T-helper 17 cell (primary cell): ENCODE results near the gene PLXNC1. TPM values are rescaled to one million over a fixed set of nuclear protein-coding genes. Genes with fewer than 3 reads are reported as not detected.

Source experiments
- ATAC-seq: fragments of 150-1000 bp; cut with Tn5 transposase; 2 replicates; pipeline ENCODE4 v1.10.0; 2021; ENCODE audit warnings: mild to moderate bottlenecking, moderate library complexity
- DNase-seq, 3 donors: peaks; one replicate each; pipeline versions ENCODE4 v3.0.0 to v3.0.0-alpha.2; 2020 to 2021
- H3K9me3 ChIP-seq: one replicate; pipeline ENCODE4 v1.7.0; 2013; ENCODE audit warnings: low read length, mild to moderate bottlenecking; ENCODE audit not compliant: control insufficient read depth, poor library complexity, severe bottlenecking
- H3K27ac Mint-ChIP-seq: one replicate; pipeline ENCODE4 v1.8.0; 2022; ENCODE audit warnings: mild to moderate bottlenecking, moderate library complexity, mixed read lengths
- H3K27me3 Mint-ChIP-seq: one replicate; pipeline ENCODE4 v1.8.0; 2022; ENCODE audit warnings: mixed read lengths
- H3K36me3 Mint-ChIP-seq: one replicate; pipeline ENCODE4 v1.8.0; 2022; ENCODE audit warnings: low read depth, mixed read lengths
- H3K4me1 Mint-ChIP-seq: one replicate; pipeline ENCODE4 v1.8.0; 2022; ENCODE audit warnings: mild to moderate bottlenecking, mixed read lengths
- H3K4me3 Mint-ChIP-seq: one replicate; pipeline ENCODE4 v1.8.0; 2022; ENCODE audit warnings: mild to moderate bottlenecking, moderate library complexity, mixed read lengths
- total RNA-seq, 4 donors: library from RNA in 2 of 4; stranded (reverse) in 2 of 4; gene quantifications; one replicate each; pipeline ENCODE4 v1.2.3 and lab custom pipeline; 2022 to 2026

Gene PLXNC1
- total RNA-seq, 2 donors from 2014 or later: 26.5 to 30.6 TPM

GRCh38 chr12:94260717-94261116, 112.3 kb downstream of the PLXNC1 start:
- DNase-seq: no peak
- no peaks in the 10 kb centered on the region for H3K9me3 ChIP-seq
- Mint-ChIP-seq H3K36me3 (peaks cover 4% of the 10 kb centered on the region), H3K27me3 (no peaks in the 10 kb centered on the region), H3K4me1 (peaks cover 16% of the 10 kb centered on the region), H3K4me3 (no peak overlapping the region), H3K27ac (peak overlapping the region; percentile 98)
- ATAC-seq: no peak

DNA sequence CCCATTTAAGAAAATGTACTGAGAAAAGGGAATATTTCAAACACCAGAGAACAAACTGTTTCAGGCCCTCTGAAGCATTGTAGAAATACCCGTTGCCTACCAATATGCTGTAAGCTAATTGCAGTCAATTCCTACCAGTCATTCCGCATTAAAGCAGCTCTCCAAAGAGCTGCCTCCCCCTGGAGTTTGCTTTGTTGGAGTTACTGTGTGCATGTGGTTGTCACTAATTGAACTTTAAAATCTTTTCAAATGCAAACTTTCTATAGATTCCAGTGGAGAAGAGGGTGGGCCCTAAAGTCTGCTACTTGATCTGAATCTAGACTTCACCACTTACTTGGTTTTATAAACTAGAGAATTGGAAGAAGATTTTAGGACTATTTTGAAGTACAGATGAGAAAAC, 112.7 kb downstream of the PLXNC1 start:
- ATAC-seq (no peak), DNase-seq (no peak)
- H3K9me3 ChIP-seq: no peaks in the 10 kb centered on the region
- Mint-ChIP-seq H3K4me3 (no peak overlapping the region), H3K27ac (peak overlapping the region; percentile 98), H3K27me3 (no peaks in the 10 kb centered on the region), H3K4me1 (peaks cover 16% of the 10 kb centered on the region), H3K36me3 (peaks cover 4% of the 10 kb centered on the region)

GRCh38 chr12:94261786-94262185, 113.4 kb downstream of the PLXNC1 start:
- H3K27ac Mint-ChIP-seq: peak overlapping the region; percentile 98
- H3K4me1 Mint-ChIP-seq: peaks cover 16% of the 10 kb centered on the region
- no peak for DNase-seq
- no peaks in the 10 kb centered on the region for H3K9me3 ChIP-seq
- no peaks in the 10 kb centered on the region for H3K27me3 Mint-ChIP-seq
- peaks cover 4% of the 10 kb centered on the region for H3K36me3 Mint-ChIP-seq
- ATAC-seq: no peak
- H3K4me3 Mint-ChIP-seq: peak overlapping the region; percentile 93

DNA sequence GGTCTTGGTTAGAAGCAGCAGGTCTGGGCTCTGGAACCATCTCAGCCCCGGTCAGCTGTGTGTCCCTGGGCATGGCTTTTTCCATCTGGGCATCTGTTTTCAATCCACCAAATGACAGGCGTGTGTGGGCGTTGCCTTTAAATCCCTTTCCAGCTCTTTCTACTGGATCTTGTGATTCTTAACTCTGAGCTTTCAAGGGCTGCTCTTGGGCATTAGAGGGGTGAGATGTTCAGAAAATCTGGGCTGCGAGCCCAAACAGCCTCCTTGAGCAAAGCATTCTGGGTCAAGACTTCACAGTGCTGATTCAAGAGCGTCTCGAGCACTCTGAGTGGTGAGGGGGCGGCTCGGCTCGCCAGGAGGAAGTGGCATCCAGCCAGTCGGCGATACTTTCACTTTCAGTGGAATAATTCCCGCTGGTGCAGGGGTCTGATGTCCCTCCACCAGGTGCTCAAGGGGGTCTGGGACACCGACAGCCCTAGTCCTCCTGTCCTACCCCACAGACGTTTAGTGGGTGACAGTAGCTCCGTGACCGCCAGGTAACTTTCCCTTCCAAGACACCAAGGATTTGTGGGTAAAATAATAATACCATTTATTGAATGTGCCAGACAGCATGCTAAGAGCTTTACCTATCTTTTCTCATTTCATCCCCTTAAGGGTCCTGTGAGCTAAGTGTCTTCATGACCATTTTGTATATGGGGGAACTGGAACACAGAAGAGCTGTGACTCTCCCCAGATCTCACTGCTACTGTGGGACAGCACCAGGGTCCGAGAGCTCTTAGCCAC, 114.0 kb downstream of the PLXNC1 start:
- H3K27ac Mint-ChIP-seq: peak overlapping the region; percentile 98
- ATAC-seq (peak; percentile 82), DNase-seq (peak; percentile 26 to 46 (median 29))
- H3K9me3 ChIP-seq: no peaks in the 10 kb centered on the region
- H3K36me3 Mint-ChIP-seq: peaks cover 7% of the 10 kb centered on the region
- peak overlapping the region; percentile 93 for H3K4me3 Mint-ChIP-seq
- H3K4me1 Mint-ChIP-seq: peaks cover 19% of the 10 kb centered on the region
- no peaks in the 10 kb centered on the region for H3K27me3 Mint-ChIP-seq

GRCh38 chr12:94263011-94263811, 114.8 kb downstream of the PLXNC1 start:
- no peaks in the 10 kb centered on the region for H3K9me3 ChIP-seq
- peak overlapping the region; percentile 93 for H3K4me3 Mint-ChIP-seq
- ATAC-seq: peak; percentile 88
- no peaks in the 10 kb centered on the region for H3K27me3 Mint-ChIP-seq
- peaks cover 7% of the 10 kb centered on the region for H3K36me3 Mint-ChIP-seq
- peaks cover 19% of the 10 kb centered on the region for H3K4me1 Mint-ChIP-seq
- H3K27ac Mint-ChIP-seq: peak overlapping the region; percentile 98
- DNase-seq: peak in 2 of 3 donors; percentile 23 to 43

- no peaks in the 10 kb centered on the region for H3K9me3 ChIP-seq
- no peak for DNase-seq
- Mint-ChIP-seq H3K27me3 (no peaks in the 10 kb centered on the region), H3K4me1 (peaks cover 21% of the 10 kb centered on the region), H3K36me3 (peaks cover 7% of the 10 kb centered on the region), H3K4me3 (peak overlapping the region; percentile 93), H3K27ac (peak overlapping the region; percentile 98)
- ATAC-seq: no peak
Measured at GRCh38 chr12:94263905-94264561, 115.7 kb downstream of the PLXNC1 start.

GRCh38 chr12:94264736-94265485, 116.5 kb downstream of the PLXNC1 start:
- peaks cover 24% of the 10 kb centered on the region for H3K4me1 Mint-ChIP-seq
- no peak overlapping the region for H3K4me3 Mint-ChIP-seq
- H3K27me3 Mint-ChIP-seq: no peaks in the 10 kb centered on the region
- peak overlapping the region; percentile 98 for H3K27ac Mint-ChIP-seq
- no peaks in the 10 kb centered on the region for H3K9me3 ChIP-seq
- H3K36me3 Mint-ChIP-seq: peaks cover 7% of the 10 kb centered on the region
- DNase-seq (no peak), ATAC-seq (no peak)

DNA sequence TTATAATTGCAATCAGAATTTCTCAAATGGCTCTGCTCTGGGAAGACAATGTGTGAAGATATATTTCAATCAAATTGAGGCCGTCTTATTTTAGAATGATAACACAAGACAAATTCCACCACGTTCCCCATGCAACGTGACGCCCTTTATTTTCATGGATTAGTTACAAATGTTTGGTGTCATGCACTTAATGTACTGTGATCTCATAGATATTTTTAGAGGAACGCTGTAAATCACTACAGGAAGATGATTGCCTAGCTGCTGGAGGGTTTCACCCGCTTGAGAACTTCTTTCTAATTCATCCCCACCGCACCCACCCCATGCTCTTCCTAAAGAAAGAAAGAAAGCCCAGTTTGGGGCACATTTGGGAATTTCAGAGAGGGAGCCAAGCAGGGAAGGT, 117.2 kb downstream of the PLXNC1 start:
- H3K36me3 Mint-ChIP-seq: peaks cover 7% of the 10 kb centered on the region

DNA sequence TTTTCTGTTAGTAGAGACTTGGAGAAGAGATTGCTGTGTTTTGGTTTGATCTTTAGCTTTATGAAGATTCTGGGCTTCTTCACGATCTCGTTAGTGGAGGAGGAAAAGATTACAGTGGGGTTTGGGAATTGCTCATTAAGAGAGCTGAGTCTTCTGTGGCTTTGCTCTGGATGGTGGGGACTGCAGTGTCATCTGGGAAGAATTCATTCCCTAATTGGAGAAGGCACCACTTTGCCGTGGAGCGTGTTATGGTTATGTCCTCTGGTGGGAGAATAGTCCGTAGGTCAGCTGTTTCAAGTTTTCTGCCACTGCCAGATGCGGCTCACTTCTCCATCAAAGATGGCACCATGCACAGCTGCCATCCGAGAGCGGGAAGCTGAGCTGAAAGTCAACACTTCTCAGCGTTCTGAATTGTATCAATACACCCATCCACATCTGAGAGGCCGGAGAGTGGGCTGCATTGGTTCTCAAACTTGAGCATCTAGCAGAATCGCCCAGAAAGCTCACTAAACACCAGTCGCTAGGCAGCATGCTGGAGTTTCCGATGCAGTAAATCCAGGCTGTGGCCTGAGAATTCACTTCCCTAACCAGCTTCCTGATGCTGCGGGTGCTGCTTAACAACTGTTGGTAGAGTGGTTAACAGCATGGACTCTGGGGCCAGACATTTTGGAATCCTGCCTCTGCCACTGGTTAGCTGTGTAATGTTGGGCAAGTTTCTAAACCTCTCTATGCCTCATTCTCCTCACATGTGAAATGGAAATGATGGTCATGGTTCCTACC, 117.8 kb downstream of the PLXNC1 start:
- H3K36me3 Mint-ChIP-seq: peaks cover 7% of the 10 kb centered on the region
- ATAC-seq: no peak
- peak overlapping the region; percentile 21 for H3K27ac Mint-ChIP-seq
- H3K4me1 Mint-ChIP-seq: peaks cover 32% of the 10 kb centered on the region
- H3K4me3 Mint-ChIP-seq: no peak overlapping the region
- H3K9me3 ChIP-seq: no peaks in the 10 kb centered on the region
- no peaks in the 10 kb centered on the region for H3K27me3 Mint-ChIP-seq
- no peak for DNase-seq

More for the DNA sequence above, 117.2 kb downstream of the PLXNC1 start:
- no peak for ATAC-seq
- Mint-ChIP-seq H3K4me1 (peaks cover 28% of the 10 kb centered on the region), H3K27ac (peak overlapping the region; percentile 21), H3K27me3 (no peaks in the 10 kb centered on the region), H3K4me3 (no peak overlapping the region)
- H3K9me3 ChIP-seq: no peaks in the 10 kb centered on the region
- no peak for DNase-seq

DNA sequence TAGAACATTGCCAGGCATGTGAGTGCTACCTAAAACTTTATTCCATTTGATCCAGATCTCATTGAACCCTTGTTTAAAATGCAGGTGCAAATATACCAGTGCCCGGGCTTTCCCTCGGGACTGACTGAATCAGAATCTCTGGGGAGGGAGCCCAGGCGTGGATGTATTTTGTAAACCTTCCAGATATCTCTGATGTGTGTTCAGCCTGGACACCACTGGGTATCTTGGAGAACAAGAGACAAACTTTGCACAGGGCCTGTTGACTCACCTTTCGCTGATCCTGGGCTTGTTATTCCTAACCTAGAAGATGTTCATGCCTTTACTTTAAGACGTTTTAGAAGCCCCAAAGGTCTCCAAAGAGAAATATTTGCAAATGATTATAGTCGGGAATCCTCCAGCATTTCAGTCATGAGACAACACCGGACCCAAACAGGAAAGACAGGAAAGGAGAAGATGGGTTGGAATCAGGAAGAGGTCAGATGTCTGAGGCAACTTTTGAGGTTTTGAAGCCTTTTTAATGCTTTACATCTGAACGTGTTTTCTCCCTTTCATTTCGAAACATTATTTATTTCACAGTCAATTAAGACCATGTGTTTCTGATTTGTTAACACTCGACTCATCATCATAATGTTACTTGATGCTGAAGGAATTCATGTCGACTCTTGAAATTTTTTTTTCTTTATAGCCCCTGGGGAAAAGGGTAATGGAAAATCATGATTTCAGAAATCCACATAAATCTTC, 118.6 kb downstream of the PLXNC1 start:
- DNase-seq (no peak), ATAC-seq (no peak)
- H3K4me1 Mint-ChIP-seq: peaks cover 37% of the 10 kb centered on the region
- peak overlapping the region; percentile 61 for H3K27ac Mint-ChIP-seq
- H3K4me3 Mint-ChIP-seq: no peak overlapping the region
- peaks cover 7% of the 10 kb centered on the region for H3K36me3 Mint-ChIP-seq
- H3K27me3 Mint-ChIP-seq: no peaks in the 10 kb centered on the region
- no peaks in the 10 kb centered on the region for H3K9me3 ChIP-seq

DNA sequence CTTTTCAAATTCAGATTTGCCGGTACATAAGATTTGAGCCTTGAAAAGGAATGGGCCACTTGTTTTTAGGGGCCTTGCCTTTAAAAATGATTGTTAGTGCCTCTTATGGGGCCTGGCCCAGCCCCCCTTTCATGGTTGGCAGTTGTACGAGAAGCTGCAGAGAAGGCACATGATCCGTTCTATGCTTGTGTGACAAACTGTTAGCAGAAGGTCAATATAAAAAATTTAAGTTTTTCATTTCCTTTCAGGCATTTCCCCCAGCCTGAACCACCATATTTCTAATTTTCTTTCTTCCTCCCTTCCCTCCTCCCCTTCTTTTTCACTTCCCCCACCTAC, 119.1 kb downstream of the PLXNC1 start:
- H3K4me1 Mint-ChIP-seq: peaks cover 33% of the 10 kb centered on the region
- no peak overlapping the region for H3K27ac Mint-ChIP-seq
- no peaks in the 10 kb centered on the region for H3K27me3 Mint-ChIP-seq
- no peak overlapping the region for H3K4me3 Mint-ChIP-seq
- peaks cover 7% of the 10 kb centered on the region for H3K36me3 Mint-ChIP-seq
- H3K9me3 ChIP-seq: no peaks in the 10 kb centered on the region
- ATAC-seq (no peak), DNase-seq (no peak)
